ENCODE measurements around the gene KCTD12.
"Not testable (repeated sequence)": the region's sequence is repeated elsewhere in the genome, so short reads cannot be mapped to it uniquely, and the experiment has no call there.

The KCTD12 gene
- 12.5 to 16.3 reads per million in 2 experiments for total RNA-seq

DNA sequence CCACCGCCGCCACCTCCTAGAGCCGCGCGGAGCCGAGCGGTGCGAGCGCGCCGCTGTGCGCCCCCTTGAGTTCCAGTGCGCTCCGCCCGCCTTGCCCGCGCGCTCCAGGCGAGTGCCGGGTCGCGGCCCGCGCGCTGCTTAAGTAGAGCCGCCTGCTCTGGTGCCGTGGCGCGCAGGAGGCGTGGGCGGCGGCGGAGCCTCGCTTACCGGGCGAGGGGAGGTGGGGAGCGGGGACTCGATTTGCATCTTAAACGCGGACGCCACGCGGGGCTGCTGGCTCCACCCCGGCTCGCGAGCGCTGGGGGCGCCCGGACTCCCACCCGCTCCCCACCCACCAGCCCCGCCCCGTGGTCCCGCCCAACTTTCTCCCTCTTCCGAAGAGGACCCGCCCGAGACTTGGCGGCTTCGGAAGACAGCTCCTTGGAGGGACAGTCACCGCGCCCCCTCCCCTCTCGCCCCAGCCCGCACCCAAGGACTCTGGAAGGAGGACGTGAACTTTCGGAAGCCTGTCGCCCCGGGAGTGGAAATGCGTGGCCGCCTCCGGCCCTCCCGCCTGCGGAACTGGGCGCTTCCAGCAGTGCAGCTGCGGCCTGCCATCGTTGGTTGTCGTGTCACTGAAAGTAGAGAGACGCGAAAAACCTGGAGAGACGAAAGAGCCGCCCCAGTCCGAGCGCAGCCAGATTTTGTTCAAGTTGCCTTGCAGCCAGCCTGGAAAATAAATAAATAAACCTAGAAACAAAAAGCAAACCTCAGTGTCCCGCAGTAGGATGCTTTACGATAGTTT, at the start of gene KCTD12:
KCTD12 (minus strand) TSS at position 114 of the 784 bp plus-strand sequence. CDS start 257 bp downstream, outside the sequence.
- peak; percentile 63 for DNase-seq (ENCODE audit: low read depth)

- DNase-seq (ENCODE audit: low read depth), result no peak
Observed at GRCh38 chr13:76934671-76935070, 48.5 kb upstream of the KCTD12 start.

GRCh38 chr13:76932076-76932475, 45.9 kb upstream of the KCTD12 start:
- no peak for DNase-seq (ENCODE audit: low read depth)

DNA sequence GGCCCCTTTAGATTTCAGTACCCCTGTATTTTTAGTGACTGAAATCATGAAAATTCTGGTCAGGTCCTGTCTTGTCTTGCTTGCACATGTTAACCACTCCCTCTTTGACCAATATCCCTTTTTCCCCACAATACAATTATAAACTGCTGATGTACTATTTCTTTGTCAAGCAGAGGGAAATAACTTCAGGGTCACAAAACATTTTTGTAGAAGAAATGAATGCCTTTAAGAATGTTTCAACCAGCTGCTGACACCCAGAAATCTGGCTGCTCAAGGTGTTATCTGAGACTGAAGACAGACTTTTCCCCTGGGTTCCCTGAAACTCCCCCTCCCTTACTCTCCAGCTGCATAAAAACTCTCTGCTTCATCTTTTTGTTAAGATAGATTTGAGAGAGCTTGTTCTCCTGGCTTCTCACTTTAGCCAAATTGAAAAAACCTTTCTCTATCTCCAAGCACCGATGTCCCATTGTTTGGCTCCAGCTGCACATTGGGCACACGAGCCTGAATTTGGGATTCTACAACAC, 43.7 kb upstream of the KCTD12 start:
- DNase-seq (ENCODE audit: low read depth), result no peak

GRCh38 chr13:76929320-76929719, 43.1 kb upstream of the KCTD12 start:
- DNase-seq (ENCODE audit: low read depth), result no peak

DNA sequence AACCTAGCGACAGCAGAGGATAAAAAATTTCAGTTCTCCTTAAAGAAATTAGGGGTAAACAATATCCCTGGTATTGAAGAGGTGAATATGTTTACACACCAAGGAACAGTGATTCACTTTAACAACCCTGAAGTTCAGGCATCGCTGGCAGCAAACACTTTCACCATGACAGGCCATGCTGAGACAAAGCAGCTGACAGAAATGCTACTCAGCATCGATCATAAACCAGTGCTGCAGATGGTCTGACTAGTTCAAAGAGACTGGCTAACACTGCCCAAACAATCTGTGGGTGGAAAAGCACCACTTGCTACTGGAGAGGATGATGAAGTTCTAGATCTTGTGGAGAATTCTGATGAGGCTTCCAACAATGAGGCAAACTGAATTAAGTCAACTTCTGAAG, 42.3 kb upstream of the KCTD12 start:
- no peak for DNase-seq (ENCODE audit: low read depth)

GRCh38 chr13:76927955-76928354, 41.8 kb upstream of the KCTD12 start:
- DNase-seq (ENCODE audit: low read depth), result no peak

- no peak for DNase-seq (ENCODE audit: low read depth)
Observed at GRCh38 chr13:76925115-76925514, 38.9 kb upstream of the KCTD12 start.

DNA sequence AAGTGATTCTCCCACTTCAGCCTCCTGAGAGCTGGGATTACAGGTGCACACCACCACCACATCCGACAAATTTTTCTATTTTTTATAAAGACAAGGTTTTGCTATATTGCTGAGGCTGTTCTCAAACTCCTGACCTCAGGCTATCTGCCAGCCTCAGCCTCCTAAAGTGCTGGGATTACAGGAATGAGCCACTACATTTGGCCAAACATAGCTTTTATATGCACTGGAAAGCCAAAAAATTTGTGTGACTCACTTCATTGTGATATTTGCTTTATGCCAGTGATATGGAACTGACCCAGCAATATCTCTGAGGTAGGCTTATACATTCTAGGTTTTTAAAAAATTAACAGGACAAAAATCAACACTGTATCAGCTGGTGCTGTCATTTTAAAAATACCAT, 35.3 kb upstream of the KCTD12 start:
- no peak for DNase-seq (ENCODE audit: low read depth)

GRCh38 chr13:76917755-76918481, 31.7 kb upstream of the KCTD12 start:
- DNase-seq (ENCODE audit: low read depth), result not testable (repeated sequence)

- no peak for DNase-seq (ENCODE audit: low read depth)
Observed at GRCh38 chr13:76917095-76917494, 30.9 kb upstream of the KCTD12 start.

DNA sequence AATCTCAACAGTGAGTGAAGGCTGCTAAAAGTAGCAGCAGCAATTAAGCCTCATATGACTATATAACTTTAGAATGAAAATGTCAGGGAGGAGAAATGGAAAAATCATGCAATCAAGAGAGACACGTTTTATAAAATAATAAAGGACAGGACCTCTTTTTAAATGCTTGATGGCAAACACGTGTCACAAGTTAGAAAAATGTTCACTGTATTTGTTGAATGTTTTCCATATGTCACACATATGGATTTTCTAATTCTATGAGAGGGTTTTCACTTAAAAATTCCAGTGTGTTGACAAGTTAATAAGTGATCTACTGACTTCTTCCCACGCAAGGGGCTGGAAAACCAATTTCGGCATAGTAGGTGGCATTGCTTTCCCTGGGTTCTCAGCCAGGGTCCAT, 27.7 kb upstream of the KCTD12 start:
- no peak for DNase-seq (ENCODE audit: low read depth)

GRCh38 chr13:76912476-76912875, 26.3 kb upstream of the KCTD12 start:
- DNase-seq (ENCODE audit: low read depth), result no peak

DNA sequence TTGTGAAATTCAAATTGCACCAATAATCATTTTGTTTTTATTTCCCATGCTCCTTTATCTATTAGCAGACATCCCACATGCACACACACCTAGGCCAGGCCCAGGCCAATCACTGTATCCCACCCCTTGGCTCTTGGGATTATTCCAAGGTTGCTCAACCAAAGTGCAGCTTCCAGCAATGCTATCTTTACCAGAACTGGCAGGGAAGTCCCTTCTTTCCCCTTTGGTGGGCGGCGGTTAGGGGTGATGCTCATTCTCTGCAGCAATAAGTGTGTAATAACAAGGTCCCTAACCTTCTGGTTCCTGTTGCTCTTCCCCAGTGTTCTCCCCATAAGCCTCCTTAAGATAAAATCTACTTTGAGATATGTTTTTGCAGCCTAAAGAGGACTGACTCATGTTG, 18.3 kb upstream of the KCTD12 start:
- no peak for DNase-seq (ENCODE audit: low read depth)

- peak; percentile 44 for DNase-seq (ENCODE audit: low read depth)
Observed at GRCh38 chr13:76903544-76904162, 17.4 kb upstream of the KCTD12 start.

- DNase-seq (ENCODE audit: low read depth), result not testable (repeated sequence)
Observed at GRCh38 chr13:76899066-76899465, 12.9 kb upstream of the KCTD12 start.

DNA sequence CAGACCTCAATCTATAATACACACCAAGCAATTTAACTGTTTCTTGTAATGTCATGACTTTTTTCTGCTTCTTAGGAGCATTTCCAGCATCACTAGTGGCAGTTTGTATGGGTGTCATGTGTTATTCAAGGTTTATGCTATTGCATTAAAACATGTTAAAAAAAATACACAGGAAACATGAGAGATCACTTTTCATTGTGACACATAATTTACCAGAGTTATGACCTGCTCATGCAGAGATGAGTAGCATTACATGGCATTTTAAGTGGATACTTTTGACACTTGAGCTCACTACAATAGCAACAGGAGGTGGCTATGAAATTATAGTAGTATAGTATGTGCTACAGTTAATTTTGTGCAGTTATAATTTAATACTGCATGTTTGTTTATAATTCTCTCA, 11.0 kb upstream of the KCTD12 start:
- not testable (repeated sequence) for DNase-seq (ENCODE audit: low read depth)

DNA sequence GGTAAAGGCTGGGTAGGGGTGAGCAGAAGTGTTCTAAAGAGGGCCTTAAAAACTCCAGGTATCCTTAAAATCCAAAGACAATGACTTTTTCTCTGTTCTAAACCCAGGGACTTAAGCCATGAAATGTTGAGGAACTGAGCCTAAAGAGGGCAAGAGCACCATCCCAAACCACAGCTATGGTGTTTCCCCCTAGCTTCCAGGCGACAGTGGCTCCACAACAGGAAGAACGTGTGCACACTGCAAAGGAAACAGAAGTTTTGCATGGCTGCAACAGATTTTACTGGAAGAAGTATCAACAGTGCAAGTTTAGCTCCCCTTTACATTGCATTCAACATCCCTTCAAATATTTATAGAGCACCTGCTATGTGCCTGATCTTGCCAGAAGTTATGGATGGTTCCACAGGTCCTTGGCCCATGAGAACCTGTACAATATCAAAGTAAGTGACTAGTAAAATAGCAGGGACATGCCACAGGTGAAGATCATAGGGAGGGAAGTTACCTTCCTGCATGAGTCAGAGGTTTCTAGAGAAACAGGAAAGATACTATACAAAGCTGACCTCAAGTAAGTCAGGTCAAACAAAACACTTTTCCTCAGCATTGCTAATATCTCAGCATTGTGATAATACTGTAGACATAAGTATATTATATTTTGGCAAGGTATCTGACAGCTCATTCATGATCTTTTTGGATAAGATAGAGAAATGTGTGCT, 8.4 kb upstream of the KCTD12 start:
- DNase-seq (ENCODE audit: low read depth), result no peak

GRCh38 chr13:76892488-76892887, 6.3 kb upstream of the KCTD12 start:
- no peak for DNase-seq (ENCODE audit: low read depth)

DNA sequence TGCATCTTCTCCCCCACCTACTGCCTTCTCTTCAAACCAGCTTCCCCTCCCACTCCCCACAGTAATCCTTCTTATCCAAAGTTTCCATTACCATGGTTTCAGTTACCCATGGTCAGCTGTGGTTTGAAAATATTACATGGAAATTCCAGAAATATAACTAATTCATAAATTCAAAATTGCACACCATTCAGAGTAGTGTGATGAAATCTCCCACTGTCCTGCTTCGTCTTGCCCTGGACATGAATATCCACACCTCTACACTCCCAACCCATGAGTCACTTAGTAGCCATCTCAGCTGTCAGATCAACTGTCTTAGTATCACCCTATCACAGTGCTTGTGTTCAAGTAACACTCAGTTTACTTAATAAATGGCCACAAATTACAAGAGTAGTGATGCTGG, 3.8 kb upstream of the KCTD12 start:
- no peak for DNase-seq (ENCODE audit: low read depth)

DNA sequence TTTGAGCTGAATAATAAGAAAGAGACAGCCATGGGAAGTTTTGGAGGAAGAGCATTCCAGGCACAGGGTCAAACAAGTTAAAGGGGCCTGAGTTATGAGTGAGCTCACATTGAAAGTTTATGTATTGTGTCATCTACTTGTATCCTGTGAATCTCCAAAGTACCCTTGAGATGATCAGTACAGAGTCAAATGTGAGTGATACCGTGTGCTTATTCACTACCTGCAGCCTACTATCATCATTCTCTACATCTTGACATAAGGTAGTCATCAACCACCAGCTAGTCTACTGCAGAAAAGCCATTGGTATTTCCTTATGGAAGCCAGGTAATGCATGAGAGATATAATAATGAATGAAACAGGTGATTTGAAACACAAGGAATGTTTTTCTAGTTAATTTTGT, 3.0 kb upstream of the KCTD12 start:
- DNase-seq (ENCODE audit: low read depth), result no peak

- no peak for DNase-seq (ENCODE audit: low read depth)
Observed at GRCh38 chr13:76888421-76888820, 2.2 kb upstream of the KCTD12 start.

Data from T follicular helper cell (primary cell).